OCI-LY7 (cell line): ENCODE results near the gene ARL3. TPM values are rescaled to one million over a fixed set of nuclear protein-coding genes. Genes with fewer than 3 reads are reported as not detected.

Experiments used
- BruUV-seq: library from RNA; stranded (reverse); fragments of 400-500 nt; replicated peaks from 2 replicates; lab custom pipeline; 2021; lab: Mats Ljungman, UMichigan
- CTCF ChIA-PET: fragments of 300-600 bp; sonication (Branson Sonifier 250); formaldehyde crosslinking; loops from one replicate; lab custom pipeline; 2022; ENCODE audit warnings: antibody characterized with exemption; ENCODE audit not compliant: unreplicated experiment; lab: Charles Lee
- POLR2A ChIA-PET: fragments of 300-600 bp; sonication (Branson Sonifier 250); formaldehyde crosslinking; loops from one replicate; lab custom pipeline; 2022; ENCODE audit warnings: antibody characterized with exemption; lab: Charles Lee
- DNase-seq: peaks from one replicate; pipeline ENCODE4 v3.0.0-alpha.2; 2015; ENCODE audit warnings: low spot score
- H2AFZ ChIP-seq: fragments of 200-600 bp; sonication (generic), shearing (Covaris generic); 2 replicates; pipeline ENCODE4 v1.6.1; 2014; ENCODE audit warnings: mild to moderate bottlenecking, antibody characterized with exemption, low read length, moderate library complexity
- H3K27ac ChIP-seq: fragments of 200-600 bp; sonication (generic); 2 replicates; pipeline ENCODE4 v1.5.1; 2014; ENCODE audit warnings: mixed run types, low read depth, mild to moderate bottlenecking, moderate library complexity, low read length, inconsistent platforms; ENCODE audit not compliant: poor library complexity, severe bottlenecking
- H3K36me3 ChIP-seq: fragments of 200-600 bp; sonication (generic); 2 replicates; pipeline ENCODE4 v1.6.1; 2014; ENCODE audit warnings: mild to moderate bottlenecking, antibody characterized with exemption, low read length, moderate library complexity, mixed read lengths; ENCODE audit not compliant: insufficient read depth
- H3K4me1 ChIP-seq: fragments of 200-600 bp; sonication (generic); 2 replicates; pipeline ENCODE4 v1.5.1; 2014; ENCODE audit warnings: mild to moderate bottlenecking, low read length; ENCODE audit not compliant: insufficient read depth, poor library complexity, severe bottlenecking
- H3K4me2 ChIP-seq: fragments of 200-600 bp; sonication (generic); 2 replicates; pipeline ENCODE4 v1.6.1; 2014; ENCODE audit warnings: mild to moderate bottlenecking, low read length
- H3K4me3 ChIP-seq: fragments of 200-600 bp; sonication (generic); 2 replicates; pipeline ENCODE4 v1.5.1; 2014; ENCODE audit warnings: mild to moderate bottlenecking, low read depth, low read length; ENCODE audit not compliant: poor library complexity, severe bottlenecking
- H3K79me2 ChIP-seq: fragments of 200-600 bp; sonication (generic); 2 replicates; pipeline ENCODE4 v1.6.1; 2016; ENCODE audit warnings: low read depth, mild to moderate bottlenecking, low read length, moderate library complexity, mixed read lengths; ENCODE audit not compliant: insufficient read depth
- H3K9me2 ChIP-seq: fragments of 200-600 bp; sonication (generic); 2 replicates; pipeline ENCODE4 v1.6.1; 2016; ENCODE audit warnings: mild to moderate bottlenecking, low read length, mixed read lengths; ENCODE audit not compliant: insufficient read depth
- H3K9me3 ChIP-seq: fragments of 200-600 bp; sonication (generic); 2 replicates; pipeline ENCODE4 v1.6.1; 2014; ENCODE audit warnings: mild to moderate bottlenecking, mixed run types, low read length, mixed read lengths
- H4K20me1 ChIP-seq: fragments of 200-600 bp; sonication (generic); 2 replicates; pipeline ENCODE4 v1.6.1; 2014; ENCODE audit warnings: mild to moderate bottlenecking, antibody characterized with exemption, low read length, moderate library complexity, mixed read lengths; ENCODE audit not compliant: insufficient read depth
- CTCF ChIP-seq: fragments of 200-600 bp; sonication (generic); conservative IDR thresholded peaks from 2 replicates; pipeline ENCODE4 v1.5.1; 2014; ENCODE audit warnings: mild to moderate bottlenecking, antibody characterized with exemption, low read length, moderate library complexity, mixed read lengths
- EZH2phosphoT487 ChIP-seq: fragments of 200-600 bp; sonication (generic); IDR thresholded peaks from 2 replicates; pipeline ENCODE4 v1.6.1; 2018; ENCODE audit warnings: low read depth, borderline replicate concordance, mild to moderate bottlenecking, mixed run types, antibody characterized with exemption, low read length, moderate library complexity, mixed read lengths
- intact Hi-C: fragments of 100-400 bp; cut with micrococcal nuclease; formaldehyde crosslinking; loops from one replicate; pipeline ENCODE4 v1.10.0; 2022; ENCODE audit not compliant: unreplicated experiment
- total RNA-seq, 2 experiments: library from RNA; depleted of rRNA in 1 of 2; stranded (reverse); fragments of >200 nt in 1 of 2; shearing (Covaris generic) in 1 of 2; gene quantifications; 2 replicates each; pipeline ENCODE4 v1.2.3, GENCODE V29; 2014 to 2022

The ARL3 gene
- total RNA-seq, 2 experiments from 2014 or later, result 7.3 to 11.7 TPM

GRCh38 chr10:102624751-102625645, 89.2 kb downstream of the ARL3 start:
- H3K27ac ChIP-seq, result no peak overlapping the region
- intact Hi-C loops, result no loop called here
- H3K9me2 ChIP-seq, result no peaks in the 10 kb centered on the region
- peaks cover 19% of the 10 kb centered on the region for H3K4me1 ChIP-seq
- H3K79me2 ChIP-seq, result no peaks in the 10 kb centered on the region
- no peak for DNase-seq
- BruUV-seq, result no TSS peak
- no peak overlapping the region for H3K4me2 ChIP-seq
- TF ChIP-seq EZH2phosphoT487, result no peak
- TF ChIP-seq CTCF, result no peak
- H3K9me3 ChIP-seq, result no peaks in the 10 kb centered on the region
- POLR2A ChIA-PET, result interaction anchor here (1.4 kb wide), 1 partner anchor 13 kb away, joined by 3 read pairs; no protein-coding TSS in a partner anchor
- CTCF ChIA-PET, result no interaction called here
- H2AFZ ChIP-seq, result no peak overlapping the region
- no peak overlapping the region for H3K4me3 ChIP-seq
- H4K20me1 ChIP-seq, result no peaks in the 10 kb centered on the region
- no peaks in the 10 kb centered on the region for H3K36me3 ChIP-seq

DNA sequence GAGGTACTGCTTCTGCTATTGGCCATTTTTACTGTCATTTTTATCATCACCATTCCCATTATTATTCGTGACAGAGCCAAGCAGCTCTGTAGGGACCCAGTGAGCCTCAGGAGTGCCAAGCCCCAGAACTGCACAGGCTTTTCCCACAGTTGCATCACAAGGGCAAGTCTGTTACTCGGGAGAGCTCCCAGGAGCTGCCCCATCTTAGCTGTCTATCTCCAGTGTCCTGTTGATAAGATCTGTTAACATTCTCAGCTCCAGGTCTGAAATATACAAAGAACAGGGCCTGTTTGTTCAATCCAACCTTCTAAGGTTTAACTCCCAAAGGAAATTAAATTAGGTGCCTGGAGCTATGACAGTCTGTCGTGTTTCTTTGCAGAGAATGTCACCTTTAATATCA, 90.1 kb downstream of the ARL3 start:
- H3K9me3 ChIP-seq, result no peaks in the 10 kb centered on the region
- no peak overlapping the region for H2AFZ ChIP-seq
- POLR2A ChIA-PET, result interaction anchor here (1.4 kb wide), 1 partner anchor 12 kb away, joined by 3 read pairs; no protein-coding TSS in a partner anchor
- intact Hi-C loops, result no loop called here
- no peak overlapping the region for H3K27ac ChIP-seq
- H3K79me2 ChIP-seq, result no peaks in the 10 kb centered on the region
- TF ChIP-seq CTCF, result no peak
- no peaks in the 10 kb centered on the region for H3K9me2 ChIP-seq
- no peaks in the 10 kb centered on the region for H3K36me3 ChIP-seq
- no TSS peak for BruUV-seq
- DNase-seq, result no peak
- no peaks in the 10 kb centered on the region for H4K20me1 ChIP-seq
- H3K4me1 ChIP-seq, result peaks cover 19% of the 10 kb centered on the region
- CTCF ChIA-PET, result interaction anchor here (0.6 kb wide), 1 partner anchor 37 kb away, joined by 3 read pairs; no protein-coding TSS in a partner anchor
- no peak overlapping the region for H3K4me3 ChIP-seq
- no peak overlapping the region for H3K4me2 ChIP-seq

Other genes starting within 250 kb of the ARL3 start
- gene ACTR1A, start 211.7 kb downstream of the ARL3 start, total RNA-seq (2014; rRNA removed; shearing (Covaris generic)), result 51.2 and 55.5 TPM in 2 replicates
- gene ACTR1A, start 211.7 kb downstream of the ARL3 start, total RNA-seq (2022), result 68.3 and 72.8 TPM in 2 replicates
- 1.9 and 4.9 TPM in 2 replicates for gene SUFU, start 210.4 kb downstream of the ARL3 start, total RNA-seq (2014; rRNA removed; shearing (Covaris generic))
- gene SUFU, start 210.4 kb downstream of the ARL3 start, total RNA-seq (2022), result 10.0 and 10.1 TPM in 2 replicates
- 54.2 and 67.3 TPM in 2 replicates for gene TRIM8, start 69.9 kb downstream of the ARL3 start, total RNA-seq (2014; rRNA removed; shearing (Covaris generic))
- gene TRIM8, start 69.9 kb downstream of the ARL3 start, total RNA-seq (2022), result 73.1 and 92.1 TPM in 2 replicates
- 26.9 and 38.1 TPM in 2 replicates for gene SFXN2, start 239 bp upstream of the ARL3 start, total RNA-seq (2014; rRNA removed; shearing (Covaris generic))
- 43.0 and 45.1 TPM in 2 replicates for gene SFXN2, start 239 bp upstream of the ARL3 start, total RNA-seq (2022)
- gene WBP1L, start 29.6 kb upstream of the ARL3 start, total RNA-seq (2014; rRNA removed; shearing (Covaris generic)), result 12.5 and 17.6 TPM in 2 replicates
- 22.3 and 24.4 TPM in 2 replicates for gene WBP1L, start 29.6 kb upstream of the ARL3 start, total RNA-seq (2022)
- not detected in 2 replicates for gene CYP17A1, start 123.0 kb upstream of the ARL3 start, total RNA-seq (2014; rRNA removed; shearing (Covaris generic))
- not detected in 2 replicates for gene CYP17A1, start 123.0 kb upstream of the ARL3 start, total RNA-seq (2022)
- 2.8 and 3.3 TPM in 2 replicates for gene BORCS7, start 139.9 kb upstream of the ARL3 start, total RNA-seq (2014; rRNA removed; shearing (Covaris generic))
- 4.5 and 5.6 TPM in 2 replicates for gene BORCS7, start 139.9 kb upstream of the ARL3 start, total RNA-seq (2022)
- gene AS3MT, start 155.1 kb upstream of the ARL3 start, total RNA-seq (2014; rRNA removed; shearing (Covaris generic)), result 0.59 TPM in 1 of 2 replicates, not detected in the other
- not detected in 2 replicates for gene AS3MT, start 155.1 kb upstream of the ARL3 start, total RNA-seq (2022)
- 5.8 and 7.2 TPM in 2 replicates for gene CNNM2, start 203.9 kb upstream of the ARL3 start, total RNA-seq (2014; rRNA removed; shearing (Covaris generic))
- gene CNNM2, start 203.9 kb upstream of the ARL3 start, total RNA-seq (2022), result 6.6 and 7.9 TPM in 2 replicates